HG03045 (cell line): Measurements from ENCODE around the gene DLL4.

Source experiments
- ATAC-seq: cut with Tn5 transposase; IDR thresholded peaks from one replicate; pipeline ENCODE4 v1.9.1; 2021; ENCODE audit warnings: mild to moderate bottlenecking, moderate library complexity; ENCODE audit not compliant: unreplicated experiment

The DLL4 gene

DNA sequence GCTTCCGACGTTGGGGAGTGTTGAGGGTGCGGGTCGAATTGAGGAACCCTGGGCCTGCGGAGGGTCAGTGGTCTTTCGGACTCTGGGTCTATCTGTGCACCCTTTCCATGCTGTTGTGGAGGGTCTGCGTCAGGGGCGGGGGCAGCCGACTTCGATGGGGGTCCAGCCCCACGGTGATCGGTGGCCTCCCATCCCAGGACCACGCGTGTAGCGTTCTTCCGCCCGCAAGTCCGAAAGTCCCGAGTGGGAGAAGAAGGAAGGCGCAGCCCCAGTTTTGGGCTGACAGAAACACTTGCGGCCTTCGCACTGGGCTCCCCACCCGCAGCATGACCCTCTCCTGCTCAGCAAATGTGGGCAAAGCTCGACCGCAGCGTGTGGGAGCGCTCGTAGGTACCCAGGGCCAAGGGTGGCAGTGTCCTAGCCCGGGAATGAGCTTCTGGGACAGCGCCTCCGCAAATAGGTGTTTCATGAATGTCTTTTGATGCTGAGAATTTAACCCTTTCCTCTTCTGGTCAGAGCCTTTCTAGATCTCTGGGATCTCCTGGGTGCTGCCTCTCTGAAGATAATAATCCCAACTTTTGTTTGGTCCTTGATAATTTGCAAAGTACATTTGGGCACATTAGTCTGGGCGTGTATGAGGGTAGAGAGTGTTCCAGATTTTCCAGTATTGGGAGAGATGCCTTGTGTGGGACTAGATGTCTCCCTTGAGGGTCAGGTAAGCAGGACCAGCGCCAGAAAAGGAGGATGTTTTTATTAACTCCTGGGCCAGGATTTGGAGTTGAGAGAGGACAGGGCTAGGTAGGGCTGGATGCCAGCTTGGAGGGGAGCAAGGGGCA, 2.3 kb upstream of the DLL4 start:
- no peak for ATAC-seq

DNA sequence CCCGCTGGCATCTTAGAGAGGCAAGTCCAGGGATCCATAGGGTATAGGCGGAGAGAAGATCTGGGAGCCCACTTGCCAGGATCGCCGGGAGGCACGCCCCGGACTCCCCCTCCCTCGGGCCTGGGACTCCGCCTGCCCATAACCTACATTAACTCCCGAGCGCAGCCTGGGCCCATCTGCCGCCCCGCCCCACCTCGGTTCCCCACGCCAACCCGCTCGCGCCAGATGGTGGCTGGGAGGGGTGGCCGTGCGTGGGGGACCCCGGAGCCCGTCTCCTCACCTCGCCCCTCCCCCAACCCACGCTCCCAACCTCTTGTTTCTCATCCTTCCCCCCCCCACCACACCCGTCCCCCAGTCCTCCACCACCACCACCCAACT, 1.7 kb upstream of the DLL4 start:
- ATAC-seq, result no peak

GRCh38 chr15:40927873-40928806, 1.0 kb upstream of the DLL4 start:
- ATAC-seq, result no peak

GRCh38 chr15:40929660-40930429, 705 bp downstream of the DLL4 start:
- no peak for ATAC-seq

DNA sequence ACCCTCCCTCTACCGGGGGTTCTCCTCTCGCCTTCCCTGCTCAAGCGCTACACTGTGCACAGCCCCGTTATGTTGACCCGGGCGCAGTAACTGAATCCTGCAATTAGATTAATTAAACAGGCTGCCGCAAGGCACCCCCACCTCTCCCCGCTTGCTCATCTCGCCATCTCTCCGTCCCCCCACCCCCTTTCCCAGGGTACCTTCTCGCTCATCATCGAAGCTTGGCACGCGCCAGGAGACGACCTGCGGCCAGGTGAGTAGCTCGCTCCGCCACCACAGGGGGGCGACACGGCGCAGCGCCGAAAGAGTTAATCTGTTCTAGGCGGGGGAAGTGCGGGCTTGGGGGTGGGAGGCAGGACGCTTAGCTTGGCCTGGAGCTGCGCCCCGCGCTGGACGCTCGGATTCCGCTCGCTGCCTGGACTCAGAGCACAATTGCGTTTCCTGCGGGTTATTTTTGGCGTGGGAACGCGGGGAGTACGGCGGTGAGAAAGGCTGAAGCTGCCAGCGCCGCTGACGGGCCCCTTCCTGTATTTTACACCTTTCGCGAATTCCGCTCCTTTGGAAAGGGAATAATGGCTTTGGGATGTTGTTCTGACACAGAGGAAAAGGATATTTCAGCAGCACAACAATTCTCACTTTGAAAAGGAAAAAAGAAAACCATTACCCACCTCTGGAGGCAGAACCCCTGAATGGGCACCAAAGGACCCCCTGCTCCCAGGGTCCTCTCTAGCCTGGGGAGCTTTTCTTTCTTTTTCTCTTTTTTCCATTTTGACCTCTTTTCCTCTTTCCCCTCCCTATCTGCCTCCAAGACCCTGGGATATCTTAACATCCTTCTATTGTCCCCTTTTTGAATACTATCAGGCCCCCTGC, 1.5 kb downstream of the DLL4 start:
- no peak for ATAC-seq

- ATAC-seq, result no peak
These were observed 2.4 kb downstream of the DLL4 start for GRCh38 chr15:40931300-40932142.

- no peak for ATAC-seq
These were observed 3.0 kb downstream of the DLL4 start for GRCh38 chr15:40932156-40932555.

- ATAC-seq, result no peak
These were observed 3.7 kb downstream of the DLL4 start for GRCh38 chr15:40932649-40933516.

DNA sequence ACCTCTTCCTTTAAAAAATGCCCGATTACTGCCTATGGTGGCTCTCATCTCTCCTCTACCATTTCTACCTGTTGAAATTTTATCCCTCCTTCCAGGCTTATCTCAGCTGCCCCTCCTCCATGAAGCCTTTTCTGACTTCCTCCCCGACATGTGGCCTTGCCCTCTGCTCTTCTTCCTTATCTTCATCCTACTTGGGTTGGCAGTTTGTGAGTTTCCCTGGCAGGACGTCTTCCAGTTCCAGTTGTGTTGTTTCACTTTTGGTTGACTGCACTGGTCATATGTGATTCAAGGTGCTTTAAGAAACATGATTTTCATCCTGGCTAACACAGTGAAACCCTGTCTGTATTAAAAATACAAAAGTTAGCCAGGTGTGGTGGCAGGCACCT, 4.4 kb downstream of the DLL4 start:
- ATAC-seq, result no peak

- ATAC-seq, result no peak
These were observed 5.3 kb downstream of the DLL4 start for GRCh38 chr15:40934457-40934856.

- no peak for ATAC-seq
These were observed 7.1 kb downstream of the DLL4 start for GRCh38 chr15:40936234-40936708.

- ATAC-seq, result no peak
These were observed 7.8 kb downstream of the DLL4 start for GRCh38 chr15:40936709-40937666.

DNA sequence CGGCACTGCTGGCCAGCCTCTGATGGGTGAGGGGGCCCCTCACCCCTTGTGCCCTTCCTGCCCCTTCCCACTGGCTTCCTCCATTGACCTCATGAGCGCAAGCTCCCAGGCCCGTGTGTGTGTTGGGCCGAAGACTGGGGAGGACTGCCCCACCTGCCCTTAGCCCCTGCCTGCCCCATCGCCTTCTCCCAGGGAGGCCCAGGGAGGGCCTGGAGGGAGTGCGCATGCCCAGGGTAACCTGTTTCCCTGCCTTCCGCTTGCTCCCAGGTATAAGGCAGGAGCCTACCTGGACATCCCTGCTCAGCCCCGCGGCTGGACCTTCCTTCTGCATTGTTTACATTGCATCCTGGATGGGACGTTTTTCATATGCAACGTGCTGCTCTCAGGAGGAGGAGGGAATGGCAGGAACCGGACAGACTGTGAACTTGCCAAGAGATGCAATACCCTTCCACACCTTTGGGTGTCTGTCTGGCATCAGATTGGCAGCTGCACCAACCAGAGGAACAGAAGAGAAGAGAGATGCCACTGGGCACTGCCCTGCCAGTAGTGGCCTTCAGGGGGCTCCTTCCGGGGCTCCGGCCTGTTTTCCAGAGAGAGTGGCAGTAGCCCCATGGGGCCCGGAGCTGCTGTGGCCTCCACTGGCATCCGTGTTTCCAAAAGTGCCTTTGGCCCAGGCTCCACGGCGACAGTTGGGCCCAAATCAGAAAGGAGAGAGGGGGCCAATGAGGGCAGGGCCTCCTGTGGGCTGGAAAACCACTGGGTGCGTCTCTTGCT, 8.8 kb downstream of the DLL4 start:
- no peak for ATAC-seq

DNA sequence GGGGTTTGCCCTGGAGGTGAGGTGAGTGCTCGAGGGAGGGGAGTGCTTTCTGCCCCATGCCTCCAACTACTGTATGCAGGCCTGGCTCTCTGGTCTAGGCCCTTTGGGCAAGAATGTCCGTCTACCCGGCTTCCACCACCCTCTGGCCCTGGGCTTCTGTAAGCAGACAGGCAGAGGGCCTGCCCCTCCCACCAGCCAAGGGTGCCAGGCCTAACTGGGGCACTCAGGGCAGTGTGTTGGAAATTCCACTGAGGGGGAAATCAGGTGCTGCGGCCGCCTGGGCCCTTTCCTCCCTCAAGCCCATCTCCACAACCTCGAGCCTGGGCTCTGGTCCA, 9.4 kb downstream of the DLL4 start:
- ATAC-seq, result no peak

- ATAC-seq, result no peak
These were observed 11.2 kb downstream of the DLL4 start for GRCh38 chr15:40940296-40940801.

DNA sequence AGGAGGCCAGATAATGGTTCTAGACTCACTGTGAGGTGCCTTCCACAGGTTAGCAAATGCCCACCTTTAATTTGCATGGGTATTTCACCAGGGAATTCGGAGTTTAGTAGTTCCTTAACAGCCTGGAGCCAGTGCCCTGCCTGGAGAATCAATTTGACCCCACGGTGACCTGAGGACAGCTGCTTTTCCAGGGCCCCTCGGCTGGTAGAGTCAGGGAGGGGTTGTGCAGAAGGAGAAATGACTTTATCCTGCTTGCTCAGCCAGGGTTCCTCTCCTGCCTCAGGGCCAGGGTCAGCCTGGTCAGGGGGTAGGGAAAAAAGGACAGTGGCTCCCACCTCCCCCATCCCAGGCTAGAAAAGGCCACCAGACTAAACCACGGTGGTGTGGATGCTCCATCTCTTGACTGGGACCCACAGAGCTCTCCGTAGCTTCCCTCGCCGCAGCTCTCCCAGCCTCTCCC, 12.0 kb downstream of the DLL4 start:
- ATAC-seq, result peak; percentile 13
